ENCODE results near the gene DLGAP5.

The DLGAP5 gene

GRCh38 chr14:55191203-55192053, at the start of gene DLGAP5:
Gene DLGAP5 (minus strand): TSS chr14:55191585. CDS start chr14:55189179, 2,406 bp downstream.
- peak; percentile 97 for DNase-seq (ENCODE audit: low read depth)

- DNase-seq (ENCODE audit: low read depth) = peak; percentile 24
These were observed 49.3 kb upstream of the DLGAP5 start for GRCh38 chr14:55240526-55241178.

- no peak for DNase-seq (ENCODE audit: low read depth)
These were observed 47.9 kb upstream of the DLGAP5 start for GRCh38 chr14:55239320-55239719.

- no peak for DNase-seq (ENCODE audit: low read depth)
These were observed 46.8 kb upstream of the DLGAP5 start for GRCh38 chr14:55238019-55238680.

GRCh38 chr14:55233591-55233990, 42.2 kb upstream of the DLGAP5 start:
- DNase-seq (ENCODE audit: low read depth) = no peak

GRCh38 chr14:55228261-55228660, 36.9 kb upstream of the DLGAP5 start:
- no peak for DNase-seq (ENCODE audit: low read depth)

- no peak for DNase-seq (ENCODE audit: low read depth)
These were observed 32.0 kb upstream of the DLGAP5 start for GRCh38 chr14:55223364-55223763.

GRCh38 chr14:55221968-55222367, 30.6 kb upstream of the DLGAP5 start:
- no peak for DNase-seq (ENCODE audit: low read depth)

- peak; percentile 27 for DNase-seq (ENCODE audit: low read depth)
These were observed 29.8 kb upstream of the DLGAP5 start for GRCh38 chr14:55221186-55221585.

GRCh38 chr14:55220230-55220629, 28.8 kb upstream of the DLGAP5 start:
- no peak for DNase-seq (ENCODE audit: low read depth)

GRCh38 chr14:55212634-55213033, 21.2 kb upstream of the DLGAP5 start:
- peak; percentile 19 for DNase-seq (ENCODE audit: low read depth)

- no peak for DNase-seq (ENCODE audit: low read depth)
These were observed 16.4 kb upstream of the DLGAP5 start for GRCh38 chr14:55207832-55208231.

GRCh38 chr14:55206175-55206693, 14.8 kb upstream of the DLGAP5 start:
- DNase-seq (ENCODE audit: low read depth) = no peak

GRCh38 chr14:55201219-55202101, 10.1 kb upstream of the DLGAP5 start:
- DNase-seq (ENCODE audit: low read depth) = no peak

- DNase-seq (ENCODE audit: low read depth) = no peak
These were observed 9.3 kb upstream of the DLGAP5 start for GRCh38 chr14:55200651-55201050.

- DNase-seq (ENCODE audit: low read depth) = no peak
These were observed 7.4 kb upstream of the DLGAP5 start for GRCh38 chr14:55198749-55199148.

GRCh38 chr14:55194656-55195355, 3.4 kb upstream of the DLGAP5 start:
- DNase-seq (ENCODE audit: low read depth) = no peak

- DNase-seq (ENCODE audit: low read depth) = no peak
These were observed 753 bp upstream of the DLGAP5 start for GRCh38 chr14:55192054-55192621.

GRCh38 chr14:55190906-55191202, 531 bp downstream of the DLGAP5 start:
- no peak for DNase-seq (ENCODE audit: low read depth)

GRCh38 chr14:55188686-55189295, 2.6 kb downstream of the DLGAP5 start:
- DNase-seq (ENCODE audit: low read depth) = no peak
